ENCODE measurements around the gene DNAI2. TPM values are rescaled to one million over a fixed set of nuclear protein-coding genes. Genes with fewer than 3 reads are reported as not detected.

The DNAI2 gene
- total RNA-seq, 1 donor from 2014 or later: 0.13 TPM

DNA sequence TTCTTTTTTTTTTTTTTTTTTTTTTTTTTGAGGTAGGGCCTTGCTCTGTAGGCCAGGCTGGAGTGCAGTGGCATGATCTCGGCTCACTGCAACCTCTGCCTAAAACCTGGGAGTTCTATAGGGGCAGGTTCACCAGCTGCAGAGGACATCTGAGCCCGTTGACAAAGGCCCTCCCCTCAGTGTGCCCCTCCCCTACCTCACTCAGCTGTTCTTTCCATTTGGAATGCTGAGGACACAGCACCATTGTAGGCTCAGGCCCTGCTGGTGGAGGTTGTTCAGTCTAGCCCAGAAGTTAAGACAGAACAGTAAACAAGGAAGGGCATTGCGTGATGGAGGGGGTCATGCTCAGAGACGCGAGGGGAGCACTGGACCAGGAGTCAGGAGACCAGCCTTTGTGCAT lies 30.1 kb downstream of the DNAI2 start:
- no peak for DNase-seq (ENCODE audit: low read depth in 2 of 2)

- peak in 1 of 2 donors; percentile 16 for DNase-seq (ENCODE audit: low read depth in 2 of 2)
These were observed 32.0 kb downstream of the DNAI2 start for GRCh38 chr17:74305865-74306654.

DNA sequence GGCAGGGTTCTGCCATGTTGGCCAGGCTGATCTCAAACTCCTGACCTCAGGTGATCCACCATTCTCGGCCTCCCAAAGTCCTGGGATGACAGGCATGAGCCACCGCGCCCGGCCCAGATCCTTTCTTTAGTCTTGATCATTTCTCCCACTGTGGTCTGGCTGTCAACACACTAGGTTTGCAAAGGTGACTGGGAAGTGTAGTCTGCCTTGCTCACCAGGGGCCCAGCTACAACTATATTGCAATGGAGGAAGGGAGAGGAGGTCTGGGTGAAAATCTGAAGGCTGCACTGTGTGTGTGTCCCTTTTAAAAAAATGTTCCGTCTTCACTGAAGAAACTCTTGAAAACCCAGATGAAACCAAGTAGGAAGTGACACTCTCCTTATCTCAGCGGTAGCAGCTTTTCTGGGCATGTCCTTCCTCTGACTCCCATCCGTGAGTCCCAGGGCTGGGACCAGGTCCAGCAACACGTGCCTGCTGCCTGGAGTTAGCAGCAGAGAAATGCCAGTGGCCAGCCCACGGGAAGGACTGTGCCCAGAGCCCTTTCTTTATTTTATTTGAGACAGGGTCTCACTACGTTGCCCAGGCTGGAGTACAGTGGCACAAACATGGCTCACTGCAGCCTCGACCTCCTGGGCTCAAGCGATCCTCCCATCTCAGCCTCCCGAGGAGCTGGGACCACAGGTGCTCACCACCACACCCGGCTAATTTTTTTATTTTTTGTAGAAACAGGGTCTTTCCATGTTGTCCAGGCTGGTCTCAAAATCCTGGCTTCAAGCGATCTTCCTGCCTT lies 34.1 kb downstream of the DNAI2 start:
- peak in 1 of 2 donors; percentile 60 for DNase-seq (ENCODE audit: low read depth in 2 of 2)

DNA sequence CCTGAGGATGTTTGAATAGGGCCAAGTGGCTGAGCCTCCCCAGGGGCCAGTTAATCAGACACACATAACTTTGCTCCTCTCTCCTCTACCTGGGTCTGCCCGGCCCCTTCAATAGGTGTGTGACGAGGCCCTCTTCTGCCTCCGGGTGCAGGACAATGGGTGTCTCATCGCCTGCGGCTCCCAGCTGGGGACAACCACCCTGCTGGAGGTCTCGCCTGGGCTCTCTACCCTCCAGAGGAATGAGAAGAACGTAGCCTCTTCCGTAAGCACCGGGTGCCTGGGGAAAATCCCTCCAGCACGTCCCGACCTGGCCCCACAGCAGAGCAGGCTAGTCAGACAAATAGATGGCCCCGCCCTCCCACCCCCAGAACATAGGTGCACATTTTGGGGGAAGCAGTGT lies 35.9 kb downstream of the DNAI2 start:
- DNase-seq (ENCODE audit: low read depth in 2 of 2): no peak

DNA sequence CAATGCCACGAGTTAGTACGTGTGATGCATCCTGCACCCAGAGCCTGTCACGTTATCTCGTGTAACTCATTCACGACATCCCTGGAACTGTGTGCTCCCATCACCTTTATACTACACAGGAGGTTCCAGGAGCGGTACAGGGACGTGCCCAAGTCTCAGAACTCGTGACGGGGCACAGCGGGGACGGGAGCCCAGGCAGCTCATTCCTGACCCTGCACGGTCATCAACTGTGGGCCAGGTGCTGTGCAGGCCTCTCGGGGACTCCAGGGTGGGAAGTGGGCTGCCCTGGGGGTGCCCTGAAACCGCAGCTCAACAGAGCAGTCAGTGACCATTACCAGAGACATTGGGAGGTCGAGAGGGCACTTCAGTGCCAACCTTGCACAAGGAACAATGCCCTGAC lies 40.8 kb downstream of the DNAI2 start:
- DNase-seq (ENCODE audit: low read depth in 2 of 2): no peak

DNA sequence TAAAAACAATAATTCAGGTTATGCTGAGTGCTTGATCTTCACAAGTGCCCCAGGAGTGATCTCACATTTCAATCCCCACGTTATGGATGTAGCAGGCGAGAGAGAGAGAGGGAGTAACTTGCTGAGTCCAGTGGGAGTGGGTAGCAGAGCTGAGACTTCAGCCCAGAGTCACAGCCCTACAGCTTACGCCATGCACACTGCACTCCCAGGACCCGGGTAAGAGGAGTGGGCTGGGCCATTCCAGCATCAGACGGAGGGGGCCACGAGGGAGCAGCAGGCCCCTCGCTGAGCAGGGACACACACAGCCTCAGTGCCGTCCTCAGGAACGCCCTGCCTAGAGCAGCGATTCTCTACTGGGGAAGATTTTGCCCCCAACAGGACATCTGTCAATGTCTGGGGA lies 42.2 kb downstream of the DNAI2 start:
- DNase-seq (ENCODE audit: low read depth in 2 of 2): no peak

- DNase-seq (ENCODE audit: low read depth in 2 of 2): no peak
These were observed 43.0 kb downstream of the DNAI2 start for GRCh38 chr17:74317071-74317470.

DNA sequence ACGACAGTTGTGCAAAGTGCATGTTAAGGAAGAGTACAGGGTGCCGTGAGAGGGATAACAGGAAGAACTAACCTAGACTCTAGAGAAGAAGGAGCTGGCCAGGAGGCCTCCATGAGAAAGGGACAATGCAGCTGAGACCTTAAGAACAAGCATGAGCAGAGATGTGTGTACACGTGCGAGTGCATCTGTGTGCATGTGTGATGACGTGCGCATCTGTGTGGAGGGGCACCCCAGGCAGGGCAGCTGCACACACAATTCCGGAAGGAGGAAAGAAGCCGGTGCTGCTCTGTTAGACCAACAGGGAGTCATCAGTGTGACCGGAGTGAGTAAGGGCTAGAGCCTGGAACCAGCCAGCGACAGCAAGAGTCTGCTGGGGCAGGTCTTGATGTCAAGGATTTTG lies 44.4 kb downstream of the DNAI2 start:
- DNase-seq (ENCODE audit: low read depth in 2 of 2): no peak

DNA sequence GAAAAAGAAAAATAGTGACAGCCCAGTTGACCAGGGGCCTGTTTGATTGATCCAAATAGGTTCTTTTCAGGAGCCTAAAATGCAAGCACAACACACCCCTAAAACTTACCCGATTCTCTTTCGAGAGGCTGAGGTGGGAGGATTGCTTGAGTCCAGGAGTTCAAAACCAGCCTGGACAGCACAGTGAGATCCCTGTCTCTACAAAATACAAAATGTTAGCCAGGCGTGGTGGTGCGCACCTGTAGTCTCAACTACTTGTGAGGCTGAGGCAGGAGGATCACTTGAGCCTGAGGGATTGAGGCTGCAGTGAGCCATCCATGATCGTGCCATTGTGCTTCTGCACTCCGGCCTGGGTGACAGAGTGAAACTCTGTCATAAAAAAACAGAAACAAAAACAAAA lies 50.5 kb downstream of the DNAI2 start:
- no peak for DNase-seq (ENCODE audit: low read depth in 2 of 2)

DNA sequence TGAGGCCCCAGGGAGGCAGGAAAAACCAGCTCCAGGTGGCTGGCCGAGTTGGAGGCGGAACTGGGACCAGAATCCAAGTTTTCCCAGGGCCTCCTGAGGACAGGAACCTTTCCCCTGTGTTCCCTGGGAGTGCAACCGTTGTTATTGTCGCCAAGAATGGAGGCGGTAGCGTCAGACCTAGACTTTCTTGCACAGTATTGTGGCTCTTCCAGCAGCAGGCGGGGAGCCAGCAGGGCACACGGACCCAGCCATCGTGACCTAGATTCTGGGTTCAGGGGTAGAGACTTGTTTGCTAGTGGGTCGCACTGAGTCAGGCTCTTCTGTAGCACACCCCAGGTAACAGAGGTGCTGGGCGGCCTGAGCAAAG lies 51.3 kb downstream of the DNAI2 start:
- no peak for DNase-seq (ENCODE audit: low read depth in 2 of 2)

- DNase-seq (ENCODE audit: low read depth in 2 of 2): peak in 1 of 2 donors; percentile 32
These were observed 51.8 kb downstream of the DNAI2 start, which contains the start of gene KIF19 for GRCh38 chr17:74325743-74326379. TSS of gene KIF19 (plus strand) at chr17:74326226. CDS start at chr17:74326350, 124 bp downstream.

DNA sequence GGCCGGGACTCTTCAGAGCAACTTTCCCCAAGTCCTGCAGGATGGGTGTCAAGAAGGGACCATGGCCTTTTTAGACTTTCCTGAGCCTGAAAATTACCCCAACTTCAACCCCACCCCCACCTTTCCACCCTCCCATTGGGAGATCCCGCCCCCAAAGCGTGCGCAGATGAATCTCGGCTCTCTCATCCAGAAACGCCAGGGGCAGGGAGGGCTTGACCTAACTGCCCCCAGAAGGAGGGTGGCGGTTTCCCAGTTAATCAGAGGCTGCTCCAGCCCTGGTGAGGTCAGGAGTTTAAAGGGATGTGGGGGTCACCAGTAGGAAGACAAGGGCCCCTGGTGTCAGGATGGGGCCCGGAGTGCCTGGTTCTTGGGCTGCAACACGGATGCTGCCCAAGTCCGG lies 52.5 kb downstream of the DNAI2 start:
- DNase-seq (ENCODE audit: low read depth in 2 of 2): no peak

- DNase-seq (ENCODE audit: low read depth in 2 of 2): no peak
These were observed 54.5 kb downstream of the DNAI2 start for GRCh38 chr17:74328487-74328886.

DNA sequence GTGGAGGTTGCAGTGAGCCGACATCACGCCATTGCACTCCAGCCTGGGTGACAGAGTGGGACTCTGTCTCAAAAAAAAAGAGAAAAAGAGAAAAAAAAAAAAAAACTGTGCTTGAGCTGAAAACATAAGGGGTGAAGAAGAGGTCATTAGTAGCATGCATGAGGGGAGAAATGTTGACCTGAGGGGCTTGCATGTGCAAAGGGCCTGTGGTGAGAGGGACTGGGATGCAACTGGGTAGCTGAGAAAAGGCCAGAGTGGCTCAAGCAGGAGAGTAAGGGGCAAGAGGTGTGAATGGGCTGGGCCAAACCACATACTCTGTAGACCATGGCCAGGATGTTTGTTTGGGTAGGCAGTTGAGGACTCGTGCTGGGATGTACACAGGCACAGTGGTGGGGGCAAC lies 55.3 kb downstream of the DNAI2 start:
- DNase-seq (ENCODE audit: low read depth in 2 of 2): no peak

DNA sequence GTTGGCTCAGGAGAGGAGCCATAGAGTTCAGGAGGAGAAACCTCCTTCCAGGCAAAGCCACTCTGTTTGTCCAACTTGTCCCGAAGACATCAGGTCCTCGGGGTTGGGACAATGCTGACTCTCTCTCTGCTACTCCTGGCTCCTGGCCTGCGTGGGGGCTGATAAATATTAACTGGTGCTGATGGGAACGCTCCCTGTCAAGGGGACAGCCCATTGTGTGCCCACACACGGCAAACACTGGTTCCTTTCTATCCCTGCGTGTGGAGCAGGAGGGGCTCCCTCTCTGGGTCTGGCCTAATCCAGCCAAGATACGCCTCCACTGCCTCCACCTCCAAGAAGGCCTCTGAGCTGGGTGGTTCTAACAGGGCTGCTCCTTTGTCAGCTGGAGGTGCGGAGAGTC lies 56.4 kb downstream of the DNAI2 start:
- no peak for DNase-seq (ENCODE audit: low read depth in 2 of 2)

- no peak for DNase-seq (ENCODE audit: low read depth in 2 of 2)
These were observed 58.1 kb downstream of the DNAI2 start for GRCh38 chr17:74332017-74332650.

GRCh38 chr17:74332763-74333283 lies 58.8 kb downstream of the DNAI2 start:
- DNase-seq (ENCODE audit: low read depth in 2 of 2): no peak

DNA sequence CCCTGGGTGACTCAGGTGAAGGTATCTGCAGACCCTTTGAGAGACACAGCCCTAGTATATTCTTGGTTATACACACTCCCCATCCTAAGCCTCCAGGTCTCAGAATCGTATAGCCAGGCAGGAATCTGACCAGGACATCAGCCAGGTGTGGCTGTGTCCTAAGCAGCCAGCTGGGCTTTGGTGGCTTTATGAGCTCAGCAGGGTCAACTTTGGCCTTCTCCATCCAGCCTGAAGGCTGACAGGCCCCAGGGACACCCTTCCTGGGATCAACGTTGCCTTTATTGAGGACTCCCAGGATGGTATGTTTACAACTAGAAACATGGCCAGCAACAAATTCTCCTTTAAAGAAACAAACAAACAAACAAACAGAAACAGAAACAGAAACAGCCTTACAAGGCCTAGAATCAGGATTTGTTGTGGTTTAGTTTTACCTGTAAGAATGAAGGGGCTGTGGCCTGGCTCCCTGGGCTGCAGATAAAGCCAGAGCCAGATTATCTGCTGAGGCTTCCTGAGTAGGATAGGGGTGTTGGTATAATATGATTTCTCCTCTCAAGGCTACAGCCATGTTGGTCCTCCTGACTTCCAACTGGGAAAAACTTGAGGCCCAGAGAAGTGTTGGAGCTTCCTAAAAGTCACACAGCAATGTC lies 60.5 kb downstream of the DNAI2 start:
- no peak for DNase-seq (ENCODE audit: low read depth in 2 of 2)

DNA sequence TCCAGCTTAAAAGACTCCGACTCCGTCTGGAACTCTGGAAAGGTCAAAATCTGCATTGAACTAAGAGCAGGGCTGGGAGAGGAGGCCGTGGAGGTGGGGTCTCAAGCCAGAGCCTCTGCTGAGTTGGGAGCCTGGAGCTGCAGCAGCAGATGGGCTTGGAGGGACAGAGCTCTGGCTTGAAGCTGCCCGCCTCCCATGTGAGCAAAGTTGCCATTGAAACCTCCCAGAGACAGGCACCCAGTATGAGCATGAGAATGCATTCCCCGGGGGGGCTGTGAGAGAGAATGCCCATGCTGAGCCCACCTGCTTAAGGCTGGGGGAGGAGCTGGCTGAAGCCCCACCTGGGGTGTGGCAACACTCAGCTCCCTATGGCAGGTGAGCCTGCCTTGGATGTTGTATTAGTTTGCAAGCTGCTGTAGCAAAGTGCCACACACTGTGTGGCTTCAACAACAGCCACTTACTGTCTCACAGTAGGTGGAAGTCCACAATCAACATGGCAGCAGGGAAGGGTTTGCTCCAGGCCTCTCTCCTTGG lies 61.6 kb downstream of the DNAI2 start:
- no peak for DNase-seq (ENCODE audit: low read depth in 2 of 2)

GRCh38 chr17:74336307-74336706 lies 62.3 kb downstream of the DNAI2 start:
- DNase-seq (ENCODE audit: low read depth in 2 of 2): no peak
